ENCODE results near the gene TCAP. TPM values are rescaled to one million over a fixed set of nuclear protein-coding genes. Genes with fewer than 3 reads are reported as not detected.

The TCAP gene
- total RNA-seq, 1 donor from 2014 or later = 1.9 TPM

DNA sequence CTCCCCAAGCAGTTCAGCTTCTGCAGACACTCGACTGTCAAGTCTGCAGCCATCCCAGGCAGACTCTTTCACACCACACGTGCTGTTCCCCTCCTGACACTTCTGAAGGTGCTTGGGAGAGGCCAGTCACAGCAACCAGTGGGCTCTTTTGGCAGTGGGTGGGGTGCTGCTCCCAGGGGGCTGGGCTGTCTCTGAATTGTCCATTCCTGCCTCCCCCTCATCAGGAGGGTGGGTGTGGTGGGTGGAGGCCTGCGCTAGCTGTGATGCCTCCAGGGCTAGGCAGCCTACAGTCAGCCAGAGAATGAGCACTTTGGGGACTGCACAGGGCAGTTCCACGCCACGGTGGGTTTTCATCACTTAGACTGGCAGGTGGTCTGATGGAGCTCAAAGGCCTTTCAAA is 17.9 kb upstream of the TCAP start:
- intact Hi-C loops (cut with micrococcal nuclease) = no loop called here

DNA sequence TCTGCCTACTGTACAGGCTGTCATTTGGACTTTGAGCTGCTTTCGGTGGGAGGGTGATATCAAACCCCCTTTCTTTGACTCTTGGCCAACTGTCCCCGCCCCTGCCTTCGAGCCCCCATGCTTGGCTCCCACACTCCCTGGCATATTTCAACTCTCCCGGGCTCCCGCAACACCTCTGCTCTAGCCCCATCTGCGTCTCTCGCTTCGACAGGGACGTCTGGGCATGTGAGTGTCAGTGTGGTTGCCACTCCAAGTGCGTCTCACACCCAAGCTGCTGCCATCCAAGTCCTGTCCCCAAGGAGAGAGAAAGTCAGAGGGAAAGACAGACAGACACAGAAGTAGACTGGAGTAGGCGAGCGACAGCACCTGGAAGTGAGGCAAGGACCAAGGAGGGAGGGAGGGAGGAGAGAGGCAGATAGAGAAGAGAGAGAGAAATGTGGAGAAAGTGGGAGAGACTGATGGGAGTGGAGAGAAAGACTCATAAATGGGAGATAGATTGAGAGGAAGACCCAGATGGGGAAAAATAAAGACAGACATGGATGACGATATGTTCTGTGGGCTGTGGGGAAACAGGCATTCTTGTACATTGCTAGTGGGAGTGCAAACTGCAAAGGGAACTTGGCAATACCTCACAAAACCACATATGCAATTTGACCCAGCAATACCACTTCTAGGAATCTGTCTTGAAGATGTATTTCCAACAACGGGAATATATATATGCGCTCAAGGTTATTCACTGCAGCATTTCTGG is 16.4 kb upstream of the TCAP start:
- intact Hi-C loops (cut with micrococcal nuclease) = no loop called here

- intact Hi-C loops (cut with micrococcal nuclease) = no loop called here
Measured at GRCh38 chr17:39650121-39650579, 15.0 kb upstream of the TCAP start.

DNA sequence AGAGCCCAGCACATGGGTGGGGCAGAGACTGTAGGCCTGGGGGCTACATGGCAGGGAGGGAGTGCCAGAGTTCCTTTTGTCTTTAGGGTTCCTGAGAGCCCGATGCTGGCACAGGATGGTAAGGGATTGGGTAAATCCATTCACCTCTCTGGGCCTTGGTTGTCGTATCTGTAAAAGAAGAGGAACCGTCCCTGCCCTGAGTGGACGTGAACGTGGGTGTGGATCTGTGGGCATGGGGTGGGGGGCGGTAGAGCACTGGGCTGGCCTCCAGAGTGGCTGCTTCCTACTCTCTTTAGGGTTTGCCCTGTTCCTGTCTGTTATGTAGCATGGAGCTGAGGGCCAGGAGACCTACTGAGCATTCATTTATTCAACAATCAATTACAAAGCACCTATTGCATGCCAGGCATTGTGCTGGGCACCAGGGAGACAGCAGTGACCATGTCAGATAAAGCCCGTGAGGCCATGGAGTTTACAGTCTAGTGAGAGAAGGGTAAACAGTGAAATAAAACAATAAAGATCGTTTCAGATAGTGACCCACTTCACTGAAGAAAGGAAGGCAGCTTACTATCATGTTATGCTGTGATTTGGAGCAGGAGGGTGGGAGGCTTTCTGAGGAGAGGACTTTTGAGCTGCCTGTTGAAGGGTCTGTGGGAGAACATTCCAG is 13.1 kb upstream of the TCAP start:
- intact Hi-C loops (cut with micrococcal nuclease) = no loop called here

- intact Hi-C loops (cut with micrococcal nuclease) = no loop called here
Measured at GRCh38 chr17:39652587-39653315, 12.4 kb upstream of the TCAP start.

DNA sequence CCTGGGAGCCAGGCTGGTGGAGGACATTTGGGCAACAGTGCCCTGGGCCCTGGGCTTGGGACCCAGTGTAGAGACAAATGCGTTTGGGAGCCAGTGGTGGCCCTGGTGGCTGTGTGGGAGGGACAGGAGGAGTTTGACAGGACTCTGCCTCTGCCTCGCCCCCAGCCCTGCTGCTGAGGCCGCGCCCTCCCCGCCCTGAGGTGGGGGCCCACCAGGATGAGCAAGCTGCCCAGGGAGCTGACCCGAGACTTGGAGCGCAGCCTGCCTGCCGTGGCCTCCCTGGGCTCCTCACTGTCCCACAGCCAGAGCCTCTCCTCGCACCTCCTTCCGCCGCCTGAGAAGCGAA is 11.9 kb upstream of the TCAP start:
- intact Hi-C loops (cut with micrococcal nuclease) = no loop called here

GRCh38 chr17:39653662-39654331 is 11.4 kb upstream of the TCAP start:
- intact Hi-C loops (cut with micrococcal nuclease) = no loop called here

- intact Hi-C loops (cut with micrococcal nuclease) = no loop called here
Measured at GRCh38 chr17:39655105-39655504, 10.0 kb upstream of the TCAP start.

- intact Hi-C loops (cut with micrococcal nuclease) = no loop called here
Measured at GRCh38 chr17:39658346-39658745, 6.8 kb upstream of the TCAP start.

GRCh38 chr17:39658760-39659159 is 6.4 kb upstream of the TCAP start:
- intact Hi-C loops (cut with micrococcal nuclease) = no loop called here

DNA sequence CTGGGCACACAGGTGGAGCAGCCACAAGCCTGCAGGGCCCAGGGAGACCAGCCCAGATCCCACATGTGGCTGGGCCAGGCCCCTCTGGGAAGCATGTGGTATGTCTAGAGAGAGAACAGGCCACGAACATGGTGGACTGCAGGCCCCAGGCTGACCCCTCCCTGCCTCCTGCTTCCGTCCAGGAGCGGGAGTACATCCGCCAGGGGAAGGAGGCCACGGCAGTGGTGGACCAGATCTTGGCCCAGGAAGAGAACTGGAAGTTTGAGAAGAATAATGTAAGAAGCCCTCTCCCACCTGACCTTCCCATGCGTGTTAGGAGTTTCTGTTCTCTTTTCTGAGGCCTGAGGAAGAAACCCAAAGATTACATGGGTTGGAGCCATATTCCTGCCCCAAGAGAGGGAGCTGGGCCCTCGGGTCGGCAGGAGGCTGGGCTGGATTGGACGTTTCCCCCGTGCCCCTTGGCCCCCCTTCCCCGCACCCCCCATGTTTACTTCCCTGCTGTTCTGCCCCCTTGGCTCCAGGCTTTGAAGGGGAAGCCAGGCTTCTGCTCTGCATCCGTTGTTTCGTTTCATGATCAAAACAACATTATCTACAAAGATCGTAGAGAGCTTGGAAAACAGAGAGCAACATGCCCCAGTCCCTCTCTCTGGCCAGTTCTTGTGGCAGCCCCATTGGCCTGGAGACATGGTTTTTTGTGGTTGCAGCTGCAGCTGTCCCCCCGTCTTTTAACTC is 5.7 kb upstream of the TCAP start:
- intact Hi-C loops (cut with micrococcal nuclease) = no loop called here

- intact Hi-C loops (cut with micrococcal nuclease) = no loop called here
Measured at GRCh38 chr17:39660011-39660360, 5.2 kb upstream of the TCAP start.

- intact Hi-C loops (cut with micrococcal nuclease) = no loop called here
Measured at GRCh38 chr17:39660397-39661385, 4.5 kb upstream of the TCAP start.

- intact Hi-C loops (cut with micrococcal nuclease) = no loop called here
Measured at GRCh38 chr17:39661744-39662541, 3.2 kb upstream of the TCAP start.

DNA sequence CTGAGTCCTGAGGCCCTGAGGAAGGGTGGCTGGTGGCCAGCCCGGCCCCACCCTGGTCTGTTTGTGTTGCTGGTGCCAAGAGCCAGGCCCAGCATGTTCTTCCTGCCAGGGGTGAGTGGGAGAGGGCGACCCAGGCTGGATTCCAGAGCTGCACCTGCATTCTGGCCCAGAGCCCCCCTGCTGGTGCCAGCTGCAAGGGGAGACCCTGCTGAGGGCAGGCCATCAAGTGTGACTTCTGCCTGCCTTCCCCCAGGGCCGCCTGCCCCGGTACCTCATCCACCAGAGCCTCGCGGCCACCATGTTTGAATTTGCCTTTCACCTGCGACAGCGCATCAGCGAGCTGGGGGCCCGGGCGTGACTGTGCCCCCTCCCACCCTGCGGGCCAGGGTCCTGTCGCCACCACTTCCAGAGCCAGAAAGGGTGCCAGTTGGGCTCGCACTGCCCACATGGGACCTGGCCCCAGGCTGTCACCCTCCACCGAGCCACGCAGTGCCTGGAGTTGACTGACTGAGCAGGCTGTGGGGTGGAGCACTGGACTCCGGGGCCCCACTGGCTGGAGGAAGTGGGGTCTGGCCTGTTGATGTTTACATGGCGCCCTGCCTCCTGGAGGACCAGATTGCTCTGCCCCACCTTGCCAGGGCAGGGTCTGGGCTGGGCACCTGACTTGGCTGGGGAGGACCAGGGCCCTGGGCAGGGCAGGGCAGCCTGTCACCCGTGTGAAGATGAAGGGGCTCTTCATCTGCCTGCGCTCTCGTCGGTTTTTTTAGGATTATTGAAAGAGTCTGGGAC is 2.4 kb upstream of the TCAP start:
- intact Hi-C loops (cut with micrococcal nuclease) = no loop called here

GRCh38 chr17:39663340-39663687 is 1.8 kb upstream of the TCAP start:
- intact Hi-C loops (cut with micrococcal nuclease) = no loop called here

- intact Hi-C loops (cut with micrococcal nuclease) = no loop called here
Measured at GRCh38 chr17:39663688-39664580, 1.2 kb upstream of the TCAP start.

All from T-helper 2 cell treated with Interferon-gamma antibody and Interleukin-4, amounts not matched to agents 100 ng/mL and 5 ng/mL, for 36 hours (primary cell).